Measurements from ENCODE around the gene NKX3-2. TPM values are rescaled to one million over a fixed set of nuclear protein-coding genes. Genes with fewer than 3 reads are reported as not detected.

Gene NKX3-2
- total RNA-seq, 2 experiments from 2014 or later: 0.57 to 0.63 TPM

GRCh38 chr4:13498469-13498868 is 45.8 kb downstream of the NKX3-2 start:
- ChIA-PET POLR2A (no interaction called here), CTCF (ENCODE audit: unreplicated experiment) (no interaction called here)
- Histone ChIP-seq H3K79me2 (ENCODE audit: insufficient read depth, low read depth, low read length) (no peaks in the 10 kb centered on the region), H3K36me3 (ENCODE audit: insufficient read depth, low read length) (no peaks in the 10 kb centered on the region), H2AFZ (ENCODE audit: low read length) (no peak overlapping the region), H3K4me3 (ENCODE audit: low read depth, low read length, poor library complexity, severe bottlenecking) (no peak overlapping the region), H4K20me1 (ENCODE audit: insufficient read depth, low read length) (no peaks in the 10 kb centered on the region), H3K27ac (ENCODE audit: low read depth, low read length, poor library complexity, severe bottlenecking) (no peak overlapping the region), H3K4me1 (ENCODE audit: insufficient read depth, low read length, poor library complexity, severe bottlenecking) (no peaks in the 10 kb centered on the region), H3K4me2 (ENCODE audit: low read length) (no peak overlapping the region), H3K9me2 (ENCODE audit: insufficient read depth, low read length) (no peaks in the 10 kb centered on the region), H3K9me3 (ENCODE audit: low read length) (no peaks in the 10 kb centered on the region)
- TF ChIP-seq EZH2phosphoT487 (IDR thresholded peaks at IDR 0.05; ENCODE audit: borderline replicate concordance, low read depth, low read length) (no peak), CTCF (conservative IDR thresholded peaks at IDR 0.05; ENCODE audit: low read length) (no peak)
- no peak for DNase-seq (ENCODE audit: low spot score)
- no TSS peak for BruUV-seq (replicated peaks)
- intact Hi-C loops (cut with micrococcal nuclease; ENCODE audit: unreplicated experiment): no loop called here

- Histone ChIP-seq H4K20me1 (ENCODE audit: insufficient read depth, low read length) (no peaks in the 10 kb centered on the region), H3K27ac (ENCODE audit: low read depth, low read length, poor library complexity, severe bottlenecking) (no peak overlapping the region), H2AFZ (ENCODE audit: low read length) (no peak overlapping the region), H3K79me2 (ENCODE audit: insufficient read depth, low read depth, low read length) (no peaks in the 10 kb centered on the region), H3K4me2 (ENCODE audit: low read length) (no peak overlapping the region), H3K9me2 (ENCODE audit: insufficient read depth, low read length) (no peaks in the 10 kb centered on the region), H3K36me3 (ENCODE audit: insufficient read depth, low read length) (no peaks in the 10 kb centered on the region), H3K9me3 (ENCODE audit: low read length) (no peaks in the 10 kb centered on the region), H3K4me3 (ENCODE audit: low read depth, low read length, poor library complexity, severe bottlenecking) (no peak overlapping the region), H3K4me1 (ENCODE audit: insufficient read depth, low read length, poor library complexity, severe bottlenecking) (no peaks in the 10 kb centered on the region)
- POLR2A ChIA-PET: no interaction called here
- no TSS peak for BruUV-seq (replicated peaks)
- CTCF ChIA-PET (ENCODE audit: unreplicated experiment): no interaction called here
- no peak for DNase-seq (ENCODE audit: low spot score)
- intact Hi-C loops (cut with micrococcal nuclease; ENCODE audit: unreplicated experiment): no loop called here
- TF ChIP-seq CTCF (conservative IDR thresholded peaks at IDR 0.05; ENCODE audit: low read length) (no peak), EZH2phosphoT487 (IDR thresholded peaks at IDR 0.05; ENCODE audit: borderline replicate concordance, low read depth, low read length) (no peak)
These were observed 47.7 kb downstream of the NKX3-2 start for GRCh38 chr4:13496605-13497004.

GRCh38 chr4:13495753-13496152 is 48.6 kb downstream of the NKX3-2 start:
- Histone ChIP-seq H2AFZ (ENCODE audit: low read length) (no peak overlapping the region), H4K20me1 (ENCODE audit: insufficient read depth, low read length) (no peaks in the 10 kb centered on the region), H3K4me2 (ENCODE audit: low read length) (no peak overlapping the region), H3K4me3 (ENCODE audit: low read depth, low read length, poor library complexity, severe bottlenecking) (no peak overlapping the region), H3K9me3 (ENCODE audit: low read length) (no peaks in the 10 kb centered on the region), H3K79me2 (ENCODE audit: insufficient read depth, low read depth, low read length) (no peaks in the 10 kb centered on the region), H3K9me2 (ENCODE audit: insufficient read depth, low read length) (no peaks in the 10 kb centered on the region), H3K27ac (ENCODE audit: low read depth, low read length, poor library complexity, severe bottlenecking) (no peak overlapping the region), H3K4me1 (ENCODE audit: insufficient read depth, low read length, poor library complexity, severe bottlenecking) (no peaks in the 10 kb centered on the region), H3K36me3 (ENCODE audit: insufficient read depth, low read length) (no peaks in the 10 kb centered on the region)
- no peak for DNase-seq (ENCODE audit: low spot score)
- ChIA-PET POLR2A (no interaction called here), CTCF (ENCODE audit: unreplicated experiment) (no interaction called here)
- intact Hi-C loops (cut with micrococcal nuclease; ENCODE audit: unreplicated experiment): no loop called here
- TF ChIP-seq EZH2phosphoT487 (IDR thresholded peaks at IDR 0.05; ENCODE audit: borderline replicate concordance, low read depth, low read length) (no peak), CTCF (conservative IDR thresholded peaks at IDR 0.05; ENCODE audit: low read length) (no peak)
- no TSS peak for BruUV-seq (replicated peaks)
